Stimulated activated CD8-positive, alpha-beta memory T cell treated with anti-CD3 and anti-CD28 coated beads, Interleukin-4, amount 100 ng/mL, for 24 hours (primary cell): ENCODE results near the gene ARHGAP33.
A peak's percentile ranks its signal among the peaks of the same experiment; 100 is the strongest.

Experiments
- DNase-seq: peaks from one replicate; pipeline ENCODE4 v3.0.0-alpha.2; 2020; ENCODE audit warnings: low read depth

The ARHGAP33 gene

GRCh38 chr19:35739275-35740107, 35.9 kb upstream of the ARHGAP33 start:
- DNase-seq, result no peak

GRCh38 chr19:35740108-35740422, 35.3 kb upstream of the ARHGAP33 start:
- DNase-seq, result no peak

GRCh38 chr19:35740423-35741202, 34.8 kb upstream of the ARHGAP33 start:
- DNase-seq, result peak; percentile 96

GRCh38 chr19:35741203-35741515, 34.2 kb upstream of the ARHGAP33 start:
- DNase-seq, result no peak

- peak; percentile 58 for DNase-seq
These were observed 33.1 kb upstream of the ARHGAP33 start, which contains the start of gene IGFLR1 for GRCh38 chr19:35742121-35742724. TSS of gene IGFLR1 (minus strand) at chr19:35742452. CDS start at chr19:35741180, 1,272 bp downstream.

- no peak for DNase-seq
These were observed 31.5 kb upstream of the ARHGAP33 start for GRCh38 chr19:35743640-35744429.

GRCh38 chr19:35744430-35745327, 30.7 kb upstream of the ARHGAP33 start:
- DNase-seq, result peak; percentile 83

GRCh38 chr19:35745328-35746086, 29.9 kb upstream of the ARHGAP33 start, which contains the start of the genes PSENEN and U2AF1L4:
TSS of gene PSENEN (plus strand) at chr19:35745651. CDS start at chr19:35745931, 280 bp downstream.
TSS of gene U2AF1L4 (minus strand) at chr19:35745418. CDS start at chr19:35745391, 27 bp downstream.
- DNase-seq, result peak; percentile 92

- no peak for DNase-seq
These were observed 29.3 kb upstream of the ARHGAP33 start for GRCh38 chr19:35746087-35746462.

GRCh38 chr19:35746531-35746930, 28.8 kb upstream of the ARHGAP33 start:
- DNase-seq, result no peak

GRCh38 chr19:35748106-35749020, 27.0 kb upstream of the ARHGAP33 start, which contains the start of gene LIN37:
TSS of gene LIN37 (plus strand) at chr19:35748576. CDS start at chr19:35748725, 149 bp downstream.
- DNase-seq, result peak; percentile 98

- no peak for DNase-seq
These were observed 25.2 kb upstream of the ARHGAP33 start for GRCh38 chr19:35750167-35750566.

GRCh38 chr19:35751839-35752745, 23.3 kb upstream of the ARHGAP33 start:
- DNase-seq, result no peak

GRCh38 chr19:35752746-35753350, 22.5 kb upstream of the ARHGAP33 start:
- DNase-seq, result no peak

- DNase-seq, result no peak
These were observed 21.6 kb upstream of the ARHGAP33 start for GRCh38 chr19:35753634-35754369.

GRCh38 chr19:35754370-35755130, 20.8 kb upstream of the ARHGAP33 start:
- no peak for DNase-seq
